GM18868 (cell line): ENCODE measurements around the gene TNS1.

Source experiments
- ATAC-seq: cut with Tn5 transposase; IDR thresholded peaks from one replicate; pipeline ENCODE4 v1.9.1; 2021; ENCODE audit warnings: mild to moderate bottlenecking, moderate library complexity; ENCODE audit not compliant: unreplicated experiment

Gene TNS1

DNA sequence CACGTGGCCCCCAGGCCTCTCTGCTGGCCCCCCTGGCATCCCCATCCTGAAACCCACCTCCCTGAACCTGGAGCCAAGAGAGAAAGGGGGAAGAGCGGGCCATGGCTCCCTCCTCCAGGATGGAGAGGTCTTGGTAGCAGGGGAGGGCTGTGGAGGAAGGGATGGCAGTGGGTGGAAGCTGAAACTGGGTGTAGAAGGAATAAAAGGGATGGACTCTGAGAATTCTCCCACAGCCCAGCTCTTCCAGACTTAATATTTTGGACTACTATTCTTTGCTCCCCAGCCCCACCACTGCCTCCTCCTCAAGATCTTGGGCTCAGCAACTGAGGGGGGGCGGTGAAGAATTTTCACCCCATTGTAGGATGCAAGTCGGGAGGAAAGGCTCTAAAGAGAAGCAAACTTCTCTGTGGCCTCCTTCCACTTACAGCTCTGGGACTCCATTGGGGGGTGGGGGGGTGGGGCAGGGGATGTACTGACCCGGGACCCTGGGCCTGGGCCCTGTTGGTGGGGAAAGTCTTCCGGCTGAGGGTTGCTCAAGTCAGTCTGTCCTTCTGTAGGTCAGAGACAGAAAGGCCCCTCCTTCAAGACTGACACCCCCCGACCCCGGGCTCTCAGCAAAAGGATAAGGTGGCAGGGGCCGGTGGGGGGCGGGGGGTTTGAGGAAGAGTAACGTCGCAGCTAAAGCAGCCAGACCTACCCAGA is 501 bp downstream of the TNS1 start:
- no peak for ATAC-seq

DNA sequence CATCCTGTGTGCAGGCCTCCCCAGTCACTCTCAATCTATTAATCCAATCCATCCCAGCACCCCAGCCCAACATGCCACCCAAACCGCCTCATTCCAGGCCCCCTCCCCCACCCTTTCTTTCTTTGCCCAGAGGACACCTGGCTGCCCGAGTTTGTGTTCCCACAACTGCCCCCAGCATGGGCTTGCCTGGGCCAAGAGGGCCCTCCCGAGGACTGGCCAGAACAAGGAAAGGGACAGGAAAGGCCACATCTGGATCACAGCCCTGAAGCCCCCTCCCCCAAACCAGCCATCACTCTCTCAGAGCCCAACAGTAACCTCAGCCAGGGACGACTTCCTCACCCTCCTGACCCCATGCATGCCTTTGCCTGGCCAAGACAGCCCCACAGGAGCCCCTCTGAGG is 1.2 kb downstream of the TNS1 start:
- no peak for ATAC-seq

DNA sequence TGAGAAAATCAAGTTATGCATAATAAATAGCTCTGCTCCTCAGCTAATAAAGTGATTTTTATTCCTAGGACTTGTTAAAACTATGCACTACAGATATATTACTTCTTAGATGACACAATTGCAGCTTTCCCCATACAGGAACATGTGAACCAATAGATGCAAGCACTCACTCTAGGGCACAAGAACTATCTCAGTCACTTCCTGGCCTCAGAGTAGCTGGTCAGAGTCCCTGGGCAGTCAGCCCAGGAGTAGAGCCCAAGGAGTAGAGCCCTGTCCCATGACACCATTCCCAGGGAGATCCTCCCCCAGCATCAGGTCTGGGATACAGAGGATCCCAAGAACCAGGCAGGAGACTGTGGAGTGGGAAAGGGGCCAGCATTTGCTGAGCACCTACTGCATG is 2.7 kb downstream of the TNS1 start:
- no peak for ATAC-seq

DNA sequence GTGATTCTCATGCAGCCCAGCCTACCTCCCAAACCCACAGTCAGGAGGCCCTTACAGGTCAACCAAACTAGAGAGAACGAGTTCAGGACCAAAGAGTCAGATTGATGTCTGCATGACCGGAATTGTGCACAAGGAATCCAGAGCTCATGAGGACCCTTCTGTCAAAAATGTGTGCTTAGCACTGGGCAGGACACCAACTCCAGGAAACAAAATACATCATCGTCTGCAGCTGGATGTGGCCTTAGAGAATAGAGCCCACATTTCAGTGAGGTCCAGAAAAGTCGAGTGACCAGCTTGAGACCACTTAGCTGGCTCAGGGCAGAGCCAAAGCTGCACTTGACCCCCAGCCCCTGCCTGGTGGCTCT is 3.2 kb downstream of the TNS1 start:
- ATAC-seq, result no peak

DNA sequence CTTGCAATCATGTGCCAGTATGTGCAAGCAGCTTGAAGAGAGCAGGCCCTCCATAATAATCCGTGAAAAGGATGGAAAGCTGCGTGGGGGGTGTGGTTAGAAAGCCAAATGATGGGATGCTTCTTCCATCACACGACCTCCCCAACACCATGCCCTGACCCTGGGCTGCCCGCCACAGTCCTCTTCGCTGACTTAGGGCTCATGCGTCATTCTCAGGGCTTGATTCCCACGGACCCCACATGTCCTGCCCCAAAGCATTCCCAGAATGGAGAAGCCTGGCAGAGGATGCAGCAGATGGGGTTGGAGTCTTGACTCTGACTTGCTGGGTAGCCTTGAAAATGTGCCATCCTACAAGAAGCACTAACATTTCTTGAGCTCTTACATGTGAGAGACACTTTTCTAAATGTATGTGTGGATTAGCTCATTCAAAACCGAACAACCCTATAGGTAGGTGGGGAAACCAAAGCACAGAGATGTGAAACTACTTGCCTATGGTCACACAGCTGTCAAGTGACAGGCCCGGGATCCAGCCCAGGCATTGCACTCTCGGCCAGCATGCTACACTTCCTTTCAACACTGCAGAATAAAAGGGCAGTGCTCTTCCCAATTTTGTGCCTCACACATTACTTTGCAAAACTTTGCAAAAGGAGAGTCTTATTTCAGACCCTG is 3.7 kb downstream of the TNS1 start:
- ATAC-seq, result no peak

DNA sequence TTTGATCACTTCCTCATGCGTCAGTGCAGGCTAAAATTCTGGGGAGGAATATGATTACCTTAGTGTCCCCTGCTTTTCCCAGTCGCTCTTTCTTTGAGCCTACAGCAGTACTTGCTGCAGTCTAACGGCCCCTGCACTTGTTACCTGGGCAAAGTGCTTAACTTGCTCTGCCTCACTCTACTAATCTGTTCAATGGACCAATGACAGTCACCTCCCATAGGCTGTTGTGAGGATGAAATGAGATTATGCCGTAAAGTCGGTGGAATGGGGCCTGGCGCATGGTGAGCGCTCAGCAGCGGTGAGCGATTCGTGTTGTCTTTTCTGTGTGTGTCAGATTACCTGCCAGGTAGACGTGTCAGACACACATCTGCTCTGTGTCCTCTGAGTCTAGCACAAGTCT is 5.3 kb downstream of the TNS1 start:
- no peak for ATAC-seq

DNA sequence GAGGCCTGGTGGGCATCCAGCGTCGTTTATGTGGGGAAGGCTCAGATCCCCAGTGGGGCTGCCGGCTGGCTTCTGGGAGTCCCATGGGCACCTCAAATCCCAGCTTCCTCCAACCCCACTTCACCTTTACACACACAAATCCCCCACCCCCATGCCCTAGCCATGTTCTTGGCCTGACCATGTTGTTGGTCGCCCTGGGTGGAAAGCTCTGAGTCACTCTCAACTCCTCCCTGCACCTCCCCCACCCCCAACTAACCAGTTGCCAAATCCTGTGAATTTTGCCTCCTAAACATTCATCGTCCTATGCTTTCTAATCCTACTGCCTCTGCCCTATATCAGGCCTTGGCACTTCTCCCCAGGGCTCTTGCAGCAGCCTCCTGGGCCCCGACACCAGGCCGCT is 6.4 kb downstream of the TNS1 start:
- no peak for ATAC-seq

DNA sequence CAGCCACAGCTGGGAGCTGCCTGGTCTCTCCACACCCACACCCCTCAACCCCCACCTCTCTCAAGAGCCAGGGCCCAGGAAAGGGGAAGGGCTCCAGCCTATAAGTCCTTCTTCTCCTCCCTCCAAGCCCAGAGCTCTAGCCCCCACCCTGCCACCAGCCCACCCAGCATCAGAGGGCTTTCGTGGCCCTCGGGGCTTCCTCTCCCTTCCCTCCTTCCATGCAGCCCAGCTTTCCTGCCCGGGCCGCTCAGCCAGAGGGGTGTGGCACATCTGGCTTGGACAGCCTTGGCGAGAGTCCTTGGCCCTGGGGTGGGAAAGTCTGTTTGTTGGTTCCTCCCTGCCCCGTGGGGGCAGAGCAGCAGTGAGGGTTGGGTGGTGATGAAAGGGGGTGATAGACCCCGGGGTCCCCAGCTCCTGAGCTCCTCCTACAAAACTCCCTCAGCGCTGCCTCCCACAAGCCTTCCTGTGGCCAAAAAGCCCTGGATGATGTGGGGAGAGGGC is 7.0 kb downstream of the TNS1 start:
- no peak for ATAC-seq

DNA sequence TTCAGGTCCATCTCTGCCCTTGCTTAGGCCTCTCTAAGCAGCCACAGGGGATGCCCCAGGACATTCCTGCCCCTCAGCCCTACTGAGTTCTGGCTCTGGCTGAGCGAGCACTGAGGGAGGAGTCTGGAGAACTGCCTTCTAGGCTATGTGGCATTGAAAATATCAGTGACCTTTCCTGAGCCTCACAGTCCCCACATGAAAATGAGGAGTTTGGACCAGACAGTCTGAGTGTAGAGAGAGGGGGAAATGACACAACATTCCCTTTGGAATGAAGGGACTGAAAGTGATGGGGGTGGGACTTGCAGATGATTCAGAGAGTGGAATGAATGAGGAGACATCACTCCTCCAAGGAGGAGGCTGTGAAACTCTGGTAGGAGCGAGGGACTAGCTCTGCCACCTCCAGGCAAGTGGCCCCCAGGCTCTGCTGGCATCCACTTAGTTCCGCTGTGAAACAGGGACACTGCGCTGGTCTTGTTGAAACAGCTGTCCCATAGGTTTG is 8.0 kb downstream of the TNS1 start:
- ATAC-seq, result no peak

DNA sequence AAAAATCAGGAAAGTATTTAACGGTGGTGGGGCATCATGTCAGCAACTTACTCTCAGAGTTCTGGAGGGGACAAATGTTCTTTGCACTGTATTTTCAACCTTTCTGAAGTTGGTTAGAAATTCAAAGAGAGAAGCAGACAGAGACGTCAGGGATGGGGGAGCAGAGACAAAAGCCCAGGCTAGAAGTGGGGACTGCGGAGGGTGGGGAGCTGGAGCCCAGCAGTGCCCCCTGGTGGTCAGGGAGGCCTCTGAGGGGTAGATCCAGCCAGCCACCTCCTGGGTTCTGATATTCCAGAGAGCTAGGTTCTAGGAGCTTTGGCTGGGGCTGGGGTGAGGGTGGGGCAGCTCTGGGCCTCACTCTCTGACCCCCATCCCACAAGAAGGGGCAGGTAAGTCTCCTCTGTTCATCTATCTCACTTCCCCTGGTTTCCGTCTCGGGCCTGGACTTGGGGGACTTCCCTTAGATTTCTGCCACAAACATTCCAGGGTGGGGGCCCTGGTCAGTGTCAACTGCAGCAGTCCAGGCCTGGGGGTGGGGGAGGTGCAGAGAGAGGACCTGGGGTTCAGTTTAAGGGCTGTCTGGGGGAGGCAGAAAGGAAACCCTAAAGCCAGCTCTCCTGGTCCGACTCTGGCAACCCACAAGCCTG is 8.9 kb downstream of the TNS1 start:
- ATAC-seq, result peak; percentile 57

DNA sequence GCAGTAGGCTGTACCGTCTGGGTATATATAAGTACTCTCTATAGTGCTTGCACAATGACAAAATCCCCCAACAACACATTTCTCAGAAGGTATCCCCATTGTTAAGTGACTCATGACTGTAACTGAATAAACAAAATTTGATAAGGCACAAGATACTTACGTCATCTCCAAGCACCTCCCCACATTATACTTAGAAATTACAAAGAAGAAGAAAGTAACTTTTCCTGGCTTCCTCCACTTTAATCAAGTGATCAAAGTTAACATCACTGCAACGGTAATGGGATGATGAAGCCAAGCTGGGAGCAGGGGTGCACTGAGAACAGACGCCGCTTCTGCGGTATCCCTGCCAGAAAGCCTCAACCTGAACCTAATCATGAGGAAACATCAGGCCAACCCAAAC is 9.7 kb downstream of the TNS1 start:
- ATAC-seq, result no peak

DNA sequence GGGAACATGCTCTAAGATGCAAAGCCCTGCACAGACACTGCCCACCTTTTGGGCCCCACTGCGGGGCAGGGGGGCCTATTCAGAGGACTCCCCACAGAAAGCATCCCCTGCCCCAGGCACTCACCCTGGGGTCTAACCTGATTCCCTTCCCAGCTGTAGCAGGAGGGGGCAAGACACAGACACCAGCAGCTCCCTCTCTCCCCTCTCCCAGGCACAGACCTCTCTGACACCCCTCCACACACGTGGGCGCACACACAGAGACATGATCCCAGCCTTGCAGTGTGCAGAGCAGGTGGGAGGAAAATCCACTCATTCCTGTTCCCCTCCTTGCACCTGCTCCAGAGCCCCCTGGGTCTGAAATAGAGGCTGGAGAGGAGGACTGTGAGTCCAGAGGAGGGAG is 10.7 kb downstream of the TNS1 start:
- ATAC-seq, result no peak

DNA sequence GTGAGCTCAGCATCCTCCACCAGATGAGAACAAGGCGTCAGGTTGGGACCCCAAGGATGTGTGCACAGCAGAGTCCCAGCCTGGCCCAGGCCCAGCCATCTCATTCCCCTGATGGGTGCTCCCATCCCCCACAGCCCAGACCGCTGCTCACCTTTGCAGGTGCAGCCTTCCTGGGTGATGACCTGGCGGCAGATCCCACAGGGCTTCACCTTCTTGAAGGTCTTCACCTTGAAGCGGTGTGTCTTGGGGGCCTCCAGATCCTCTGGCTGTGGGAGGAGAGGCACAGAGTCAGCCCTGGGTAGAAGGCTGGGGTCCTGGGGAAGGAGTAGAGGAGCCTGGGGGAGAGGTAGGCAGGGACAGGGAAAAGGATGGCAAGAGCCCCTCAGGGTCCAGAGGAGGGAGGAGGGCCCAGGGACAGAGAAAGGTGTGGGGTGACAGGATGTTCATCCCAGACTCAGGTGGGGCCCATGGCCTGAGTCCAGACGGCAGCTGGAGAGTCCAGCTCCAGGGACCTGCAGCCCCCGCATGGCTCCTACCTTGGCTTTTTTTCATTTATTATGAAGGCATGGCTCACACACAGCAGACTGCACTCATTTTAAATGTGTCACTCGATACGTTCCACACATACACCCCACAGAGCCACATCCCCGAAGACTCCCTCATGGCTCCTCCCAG is 11.9 kb downstream of the TNS1 start:
- no peak for ATAC-seq

DNA sequence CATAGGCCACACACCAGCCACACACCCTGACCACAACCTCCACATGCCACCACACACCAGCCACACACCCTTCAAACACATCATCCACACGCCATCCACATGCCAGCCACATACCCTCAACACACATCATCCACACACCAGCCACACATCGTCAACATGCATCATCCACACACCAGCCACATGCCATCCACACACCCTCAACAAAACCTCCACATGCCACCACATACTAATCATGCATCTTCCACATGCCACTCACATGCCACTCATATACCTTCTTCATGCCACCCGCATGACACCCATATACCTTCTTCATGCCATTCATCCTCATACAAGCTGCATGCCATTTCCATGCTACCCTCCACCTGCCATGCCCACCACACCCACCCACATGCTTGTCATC is 12.4 kb downstream of the TNS1 start:
- ATAC-seq, result no peak

DNA sequence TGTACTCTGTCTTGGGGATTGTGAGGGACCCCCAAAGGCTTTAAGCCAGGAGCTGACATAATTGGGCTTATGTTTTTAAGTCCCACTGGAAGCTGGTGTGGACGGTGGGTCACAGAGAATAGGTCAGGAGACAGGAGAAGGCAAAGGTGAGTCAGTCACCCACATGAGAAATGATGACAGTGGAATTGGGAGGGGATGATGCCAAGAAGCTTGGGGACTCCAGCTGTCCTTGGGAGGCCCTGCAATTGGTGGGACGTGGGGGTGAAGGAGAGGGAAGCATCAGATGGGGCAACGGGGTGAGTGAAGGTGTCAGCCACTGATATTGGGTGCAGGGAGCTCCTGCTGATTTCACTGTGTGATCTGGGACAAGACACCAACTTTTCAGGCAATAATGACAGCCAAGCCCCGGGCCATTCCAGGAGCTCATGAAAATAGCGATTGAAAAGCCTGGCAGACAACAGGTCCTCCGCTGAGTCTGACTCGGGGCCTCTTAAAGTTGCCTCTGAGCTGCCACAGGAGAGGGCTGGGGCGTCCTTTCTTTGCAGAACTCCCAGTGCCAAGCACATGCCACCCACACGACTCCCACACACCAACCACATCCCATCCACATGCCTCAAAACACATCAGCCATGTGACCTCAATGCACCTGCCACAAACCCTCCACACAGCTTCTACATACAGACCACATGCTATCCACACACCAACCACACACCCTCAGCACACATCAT is 13.4 kb downstream of the TNS1 start:
- ATAC-seq, result no peak

DNA sequence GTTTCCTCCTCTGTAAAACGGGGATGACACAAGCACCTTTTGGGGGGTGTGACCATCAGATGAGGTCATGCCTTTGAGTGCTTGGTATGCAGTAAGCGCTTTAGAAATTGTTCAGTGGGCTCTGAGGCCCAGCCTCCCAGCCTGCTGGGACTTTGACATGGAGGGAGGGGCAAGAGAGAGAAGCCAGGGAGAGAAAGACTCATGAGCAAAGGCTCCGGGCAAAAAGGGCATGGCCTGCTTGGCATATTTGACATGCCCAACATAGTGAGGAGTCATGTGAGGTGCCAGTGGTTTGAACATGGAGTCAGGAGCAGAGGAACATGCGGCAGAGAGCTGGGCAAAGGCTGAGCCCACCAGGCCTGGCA is 14.0 kb downstream of the TNS1 start:
- ATAC-seq, result no peak

DNA sequence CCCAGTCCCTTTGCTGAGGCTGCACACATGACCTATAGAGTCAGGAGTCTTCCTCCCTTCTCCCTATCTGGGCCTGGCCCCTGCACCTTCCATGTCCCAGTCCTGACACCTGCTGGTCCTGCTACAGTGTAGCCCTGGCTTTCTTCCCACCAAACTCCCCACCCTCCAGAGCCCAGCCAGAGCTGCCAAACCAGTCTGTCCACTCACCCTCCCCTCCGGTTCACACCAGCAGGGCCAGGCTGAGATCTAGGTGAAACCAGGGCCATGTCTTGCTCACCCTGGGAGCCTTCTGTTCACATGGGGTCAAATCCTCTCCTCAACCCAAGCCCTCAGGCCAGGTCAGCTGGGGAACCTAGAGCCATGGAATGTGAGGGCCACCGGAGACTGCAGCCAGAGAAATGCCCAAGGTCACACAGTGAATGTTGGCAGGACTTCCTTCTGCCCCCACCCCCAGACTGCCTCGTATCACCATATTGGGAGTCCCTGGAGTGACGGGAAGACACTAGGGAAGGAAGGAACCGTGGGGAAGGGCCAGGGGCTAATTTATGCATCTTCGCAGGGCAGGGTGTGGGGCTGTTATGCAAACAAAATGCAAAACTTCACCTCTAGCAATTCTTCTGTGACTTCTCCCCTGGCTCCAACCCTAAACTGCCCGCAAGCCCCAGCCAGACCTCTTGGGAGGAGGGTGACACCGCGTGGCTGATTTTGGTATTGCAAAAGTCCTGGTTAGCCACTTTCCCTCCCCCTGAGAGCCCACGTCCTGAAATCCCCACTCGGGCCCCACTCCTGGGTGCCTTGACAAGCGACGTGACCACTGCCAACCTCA is 14.6 kb downstream of the TNS1 start:
- peak; percentile 63 for ATAC-seq

DNA sequence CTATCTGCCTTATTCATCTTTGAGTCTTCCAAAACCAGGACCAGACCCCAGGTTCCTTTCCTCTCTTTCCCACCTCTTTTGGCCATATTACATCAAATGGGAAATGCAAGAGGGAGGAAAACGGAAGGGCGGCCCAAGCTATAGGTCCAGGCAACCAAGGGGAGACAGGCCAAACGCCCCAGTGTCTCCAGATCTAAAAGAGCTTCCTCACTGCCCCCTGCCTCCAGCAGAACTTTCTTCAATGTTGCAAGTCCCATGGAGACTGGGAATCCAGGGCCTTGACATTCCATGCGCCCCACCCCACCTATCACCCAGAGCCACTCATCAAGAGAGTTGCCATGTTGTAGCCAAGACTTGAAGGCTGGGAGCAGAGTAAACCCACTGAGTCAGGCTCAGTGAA is 15.4 kb downstream of the TNS1 start:
- no peak for ATAC-seq

DNA sequence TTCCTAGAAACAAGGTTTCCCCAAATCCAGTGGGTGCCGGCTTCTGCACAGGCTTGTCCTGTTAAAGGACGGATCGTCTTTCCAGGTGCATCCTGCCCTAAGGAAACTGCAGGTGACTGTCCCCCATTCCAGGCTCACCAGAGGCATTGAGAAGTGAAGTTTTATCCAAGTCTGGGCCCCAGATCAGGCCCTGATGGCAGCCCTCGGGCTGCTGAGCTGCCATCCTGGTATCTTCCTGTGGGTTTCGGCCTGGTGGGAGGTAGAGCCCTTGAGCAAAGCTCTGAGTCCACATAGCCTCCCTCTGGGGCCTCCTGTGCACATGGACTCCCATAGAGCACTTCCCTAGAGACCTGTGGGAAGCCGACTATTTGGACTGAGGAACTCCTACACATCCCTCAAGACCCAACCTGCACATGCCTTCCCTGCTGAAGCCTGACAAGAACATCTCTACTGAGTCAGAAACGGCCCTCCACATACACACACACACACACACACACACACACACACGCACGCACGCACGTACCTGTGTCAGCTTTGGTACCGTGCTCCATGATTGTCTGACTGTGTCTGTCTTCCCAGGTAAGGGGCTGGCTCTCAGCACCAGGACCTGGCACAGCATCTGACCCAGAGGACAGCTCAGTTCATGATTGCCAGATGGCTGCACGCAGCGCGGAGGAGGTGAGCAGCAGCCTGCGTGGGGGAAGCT is 16.4 kb downstream of the TNS1 start:
- ATAC-seq, result no peak
